K562 (cell line): Measurements from ENCODE around the gene HPGDS. TPM values are rescaled to one million over a fixed set of nuclear protein-coding genes. Genes with fewer than 3 reads are reported as not detected.
"Not testable (repeated sequence)": the region's sequence is repeated elsewhere in the genome, so short reads cannot be mapped to it uniquely, and the experiment has no call there.

ENCODE experiments used
- ATAC-seq: fragments of 200-7000 bp; cut with Tn5 transposase; 3 replicates; pipeline ENCODE4 v1.9.1; 2020; ENCODE audit warnings: moderate library complexity
- BruUV-seq: library from RNA; stranded (reverse); fragments of 400-500 nt; replicated peaks from 2 replicates; lab custom pipeline; 2021; lab: Mats Ljungman, UMichigan
- CTCF ChIA-PET: fragments of 300-600 bp; formaldehyde crosslinking; extraction: SDS; loops from one replicate; lab custom pipeline; 2021; ENCODE audit warnings: low intra/inter-chr PET ratio; lab: Yijun Ruan, JAX
- POLR2A ChIA-PET: fragments of 300-600, 350-650 bp; sonication (Branson Sonifier 250); formaldehyde crosslinking; extraction: SDS; loops from one replicate; lab custom pipeline; 2021; ENCODE audit warnings: antibody characterized with exemption, inconsistent platforms; lab: Yijun Ruan, JAX
- DNase-seq, 4 experiments: peaks; one replicate each; pipeline versions ENCODE4 v3.0.0 to v3.0.0-alpha.2; 2011 to 2018; ENCODE audit warnings: low spot score in 3 of 4, mixed read lengths in 3 of 4; ENCODE audit errors: extremely low read depth in 1 of 4
- FAIRE-seq: peaks from 2 replicates; lab custom pipeline; 2011; peaks lifted over from hg19 to GRCh38; lab: Jason Lieb, UNC
- H2AFZ ChIP-seq: 2 replicates; pipeline ENCODE4 v1.6.0; 2011; ENCODE audit warnings: low read depth, low read length, control low read depth, inconsistent platforms
- H3K27ac ChIP-seq: fragments of 200-600 bp; 3 replicates; pipeline ENCODE4 v1.8.0; 2011; ENCODE audit warnings: low read depth, mild to moderate bottlenecking, control low read depth, inconsistent platforms, low read length, moderate library complexity, mixed read lengths; ENCODE audit errors: extremely low read depth
- H3K27me3 ChIP-seq, 2 experiments: fragments of 300-600 bp in 1 of 2; 2 replicates in 1 of 2; 3 replicates in 1 of 2; pipeline versions ENCODE4 v1.6.0 to v1.8.0; 2011; ENCODE audit warnings: inconsistent platforms in 2 of 2, low read length in 2 of 2, mild to moderate bottlenecking in 1 of 2, mixed read lengths in 1 of 2, moderate library complexity in 1 of 2; ENCODE audit not compliant: control insufficient read depth in 2 of 2, insufficient read depth in 2 of 2
- H3K36me3 ChIP-seq: fragments of 300-600 bp; 3 replicates; pipeline ENCODE4 v1.8.0; 2011; ENCODE audit warnings: mild to moderate bottlenecking, low read length, inconsistent platforms; ENCODE audit not compliant: control insufficient read depth, insufficient read depth
- H3K4me1 ChIP-seq, 2 experiments: fragments of 200-600 bp in 1 of 2; replicated peaks in 1 of 2; 2 replicates in 1 of 2; 3 replicates in 1 of 2; pipeline versions ENCODE4 v1.5.1 to v1.8.0; 2011; ENCODE audit warnings: inconsistent platforms in 2 of 2, low read length in 2 of 2, mild to moderate bottlenecking in 1 of 2, mixed read lengths in 1 of 2, moderate library complexity in 1 of 2; ENCODE audit not compliant: control insufficient read depth in 2 of 2, insufficient read depth in 2 of 2
- H3K4me2 ChIP-seq: 2 replicates; pipeline ENCODE4 v1.6.1; 2011; ENCODE audit warnings: low read length, control low read depth, inconsistent platforms, mixed read lengths; ENCODE audit not compliant: insufficient read depth
- H3K4me3 ChIP-seq: fragments of 200-600 bp; sonication (generic), shearing (Covaris generic); 2 replicates; pipeline ENCODE4 v1.5.1; 2016; ENCODE audit warnings: control low read depth, inconsistent platforms
- H3K79me2 ChIP-seq: fragments of 200-600 bp; 3 replicates; pipeline ENCODE4 v1.8.0; 2011; ENCODE audit warnings: low read length, inconsistent platforms; ENCODE audit not compliant: control insufficient read depth, insufficient read depth
- H3K9ac ChIP-seq, 2 experiments: 2 replicates each; pipeline versions ENCODE4 v1.6.0 to v1.6.1; 2011; ENCODE audit warnings: low read depth in 2 of 2, low read length in 2 of 2, control low read depth in 1 of 2, inconsistent platforms in 1 of 2, mild to moderate bottlenecking in 1 of 2, mixed read lengths in 1 of 2; ENCODE audit not compliant: insufficient read depth in 1 of 2
- H3K9me1 ChIP-seq: one replicate; pipeline ENCODE4 v1.6.0; 2011; ENCODE audit warnings: inconsistent platforms, mild to moderate bottlenecking, low read length, moderate library complexity; ENCODE audit not compliant: control insufficient read depth, insufficient read depth
- H3K9me3 ChIP-seq: replicated peaks from 2 replicates; pipeline ENCODE4 v1.5.1; 2011; ENCODE audit warnings: low read depth, low read length, inconsistent platforms; ENCODE audit not compliant: control insufficient read depth, insufficient read depth
- H4K20me1 ChIP-seq: replicated peaks from 2 replicates; pipeline ENCODE4 v1.6.1; 2011; ENCODE audit warnings: low read length, inconsistent platforms, mixed read lengths; ENCODE audit not compliant: control insufficient read depth, insufficient read depth
- ELF4 ChIP-seq: fragments of 450-650 bp; formaldehyde crosslinking; IDR thresholded peaks from 2 replicates; pipeline ENCODE4 v1.4.0; 2022; ENCODE audit warnings: missing genetic modification characterization
- JUND ChIP-seq, 2 experiments: IDR thresholded peaks; 2 replicates in 1 of 2; 3 replicates in 1 of 2; pipeline ENCODE4 v1.6.1; 2011; ENCODE audit warnings: borderline replicate concordance in 2 of 2, low read depth in 2 of 2, low read length in 2 of 2, improper control_type of control experiment in 1 of 2, missing biosample characterization in 1 of 2, missing genetic modification characterization in 1 of 2, missing genetic modification reagents in 1 of 2
- WGBS: fragments of 100-300 bp; shearing (Covaris generic); methylation state at CpG from one replicate; pipeline ENCODE4 v1.1.6; 2016; ENCODE audit warnings: low coverage, mixed read lengths; ENCODE audit not compliant: insufficient coverage; ENCODE audit errors: missing lambda C conversion rate; 5-methylcytosine and 5-hydroxymethylcytosine counted together
- in situ Hi-C: fragments of 300-500 bp; cut with MboI; formaldehyde crosslinking; loops from 4 replicates; pipeline ENCODE4 v1.15.0; 2018; ENCODE audit warnings: inconsistent platforms, mixed read lengths
- intact Hi-C: fragments of 100-400 bp; cut with micrococcal nuclease; formaldehyde crosslinking; loops from 2 replicates; pipeline ENCODE4 v1.14.2; 2022
- polyA plus RNA-seq, 8 experiments: library from polyadenylated mRNA; depleted of rRNA in 4 of 8; stranded (reverse) in 5 of 8; unstranded in 3 of 8; fragments of >200 nt; fragmentation: Nextera tagmentation in 2 of 8; fragmentation: Illumina TruSeq in 1 of 8; extraction: Ambion mirVana in 2 of 8; extraction: Trizol in 1 of 8; gene quantifications; 2 replicates each; pipeline versions ENCODE4 v1.2.1 to v1.2.3, GENCODE V29; 2011 to 2014; ENCODE audit warnings: inconsistent platforms in 1 of 8, missing spikeins in 1 of 8
- total RNA-seq, 7 experiments: library from RNA; depleted of rRNA in 6 of 7; stranded (reverse); fragments of >200 nt in 6 of 7; fragmentation: Illumina TruSeq in 2 of 7; extraction: Trizol in 2 of 7; gene quantifications; 2 replicates each; pipeline versions ENCODE4 v1.2.1 to v1.2.3, GENCODE V29; 2011 to 2021; ENCODE audit warnings: low replicate concordance in 1 of 7
- TF ChIP-seq, protein P1 (sequence below): sonication (generic); formaldehyde crosslinking; IDR thresholded peaks from 2 replicates; pipeline ENCODE4 v1.8.0; 2023; ENCODE audit warnings: mild to moderate bottlenecking, missing genetic modification reagents

The HPGDS gene
- total and polyA plus RNA-seq, 9 of the 15 experiments (the other 6 are each of a cell fraction or from before 2014, with no cell fraction given), result 0.07 to 0.36 (median 0.14) TPM; not detected in 4

DNA sequence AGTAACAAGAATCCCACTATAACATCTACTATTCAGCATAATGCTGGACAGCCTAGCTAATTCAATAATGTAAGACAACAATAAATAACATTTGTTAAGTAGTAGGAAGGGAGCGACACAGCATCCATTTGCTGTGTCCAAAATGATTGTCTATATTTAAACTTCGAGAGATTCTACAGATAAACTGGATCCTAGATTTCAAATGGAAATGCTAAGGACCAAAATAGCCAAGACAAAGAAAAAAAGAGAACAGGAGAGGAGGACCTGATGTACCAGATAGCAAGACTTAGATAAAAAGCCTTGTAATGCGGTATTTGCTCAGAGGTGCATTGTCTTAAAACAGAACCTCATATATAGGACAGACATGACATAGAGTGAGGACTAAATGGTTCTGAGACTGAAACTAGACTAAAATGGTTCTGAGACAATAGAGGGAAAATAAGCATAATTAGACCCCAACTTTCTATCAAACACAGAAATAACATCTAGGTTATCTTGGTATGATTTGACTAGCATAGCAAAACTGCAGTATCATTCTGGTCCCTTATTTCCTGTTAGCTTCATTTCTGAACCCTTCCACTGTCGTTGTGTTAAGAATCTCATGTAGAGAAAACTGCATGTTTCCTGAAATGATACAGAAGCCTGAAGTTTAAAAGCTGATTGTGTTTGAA lies 3.8 kb downstream of the HPGDS start (continued):
- TF ChIP-seq, protein P1, sequence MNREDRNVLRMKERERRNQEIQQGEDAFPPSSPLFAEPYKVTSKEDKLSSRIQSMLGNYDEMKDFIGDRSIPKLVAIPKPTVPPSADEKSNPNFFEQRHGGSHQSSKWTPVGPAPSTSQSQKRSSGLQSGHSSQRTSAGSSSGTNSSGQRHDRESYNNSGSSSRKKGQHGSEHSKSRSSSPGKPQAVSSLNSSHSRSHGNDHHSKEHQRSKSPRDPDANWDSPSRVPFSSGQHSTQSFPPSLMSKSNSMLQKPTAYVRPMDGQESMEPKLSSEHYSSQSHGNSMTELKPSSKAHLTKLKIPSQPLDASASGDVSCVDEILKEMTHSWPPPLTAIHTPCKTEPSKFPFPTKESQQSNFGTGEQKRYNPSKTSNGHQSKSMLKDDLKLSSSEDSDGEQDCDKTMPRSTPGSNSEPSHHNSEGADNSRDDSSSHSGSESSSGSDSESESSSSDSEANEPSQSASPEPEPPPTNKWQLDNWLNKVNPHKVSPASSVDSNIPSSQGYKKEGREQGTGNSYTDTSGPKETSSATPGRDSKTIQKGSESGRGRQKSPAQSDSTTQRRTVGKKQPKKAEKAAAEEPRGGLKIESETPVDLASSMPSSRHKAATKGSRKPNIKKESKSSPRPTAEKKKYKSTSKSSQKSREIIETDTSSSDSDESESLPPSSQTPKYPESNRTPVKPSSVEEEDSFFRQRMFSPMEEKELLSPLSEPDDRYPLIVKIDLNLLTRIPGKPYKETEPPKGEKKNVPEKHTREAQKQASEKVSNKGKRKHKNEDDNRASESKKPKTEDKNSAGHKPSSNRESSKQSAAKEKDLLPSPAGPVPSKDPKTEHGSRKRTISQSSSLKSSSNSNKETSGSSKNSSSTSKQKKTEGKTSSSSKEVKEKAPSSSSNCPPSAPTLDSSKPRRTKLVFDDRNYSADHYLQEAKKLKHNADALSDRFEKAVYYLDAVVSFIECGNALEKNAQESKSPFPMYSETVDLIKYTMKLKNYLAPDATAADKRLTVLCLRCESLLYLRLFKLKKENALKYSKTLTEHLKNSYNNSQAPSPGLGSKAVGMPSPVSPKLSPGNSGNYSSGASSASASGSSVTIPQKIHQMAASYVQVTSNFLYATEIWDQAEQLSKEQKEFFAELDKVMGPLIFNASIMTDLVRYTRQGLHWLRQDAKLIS, result no peak
- TF ChIP-seq JUND (IDR thresholded peaks at IDR 0.05; ENCODE audit: borderline replicate concordance, low read depth, low read length) (no peak), JUND (tag; IDR thresholded peaks at IDR 0.05; ENCODE audit: borderline replicate concordance, low read depth, low read length) (no peak), ELF4 (CRISPR knock-in tag) (no peak)

DNA sequence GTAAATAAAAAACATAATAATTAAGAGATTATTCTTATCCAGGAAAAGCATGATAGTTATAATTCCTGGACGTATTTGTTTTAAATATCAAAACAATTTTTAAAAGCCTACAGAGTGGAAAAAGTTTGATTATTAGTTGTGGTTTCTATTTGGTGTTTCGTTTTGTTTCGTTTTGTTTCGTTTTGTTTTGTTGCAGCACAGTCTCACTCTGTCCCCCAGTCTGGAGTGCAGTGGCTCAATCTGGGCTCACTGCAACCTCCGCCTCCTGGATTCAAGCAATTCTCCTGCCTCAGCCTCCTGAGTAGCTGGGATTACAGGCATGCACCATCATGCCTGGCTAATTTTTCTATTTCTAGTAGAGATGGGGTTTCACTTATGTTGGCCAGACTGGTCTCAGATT lies 5.8 kb downstream of the HPGDS start:
- in situ Hi-C loops, H3K4me1 ChIP-seq, H3K27me3 ChIP-seq, H4K20me1 ChIP-seq, BruUV-seq, H3K27ac ChIP-seq, H3K9me3 ChIP-seq, intact Hi-C loops, DNase-seq, H3K36me3 ChIP-seq, H3K9ac ChIP-seq, H3K9me1 ChIP-seq, H3K79me2 ChIP-seq, H3K4me3 ChIP-seq, ATAC-seq, FAIRE-seq, CTCF ChIA-PET: not testable (repeated sequence)
- H3K4me2 ChIP-seq, result peak overlapping the region; percentile 4; the same call in 1 of the 2 replicates
- H2AFZ ChIP-seq, result peak overlapping the region; percentile 43
- POLR2A ChIA-PET, result interaction anchor here (0.6 to 0.9 kb wide), 2 partner anchors 11 to 272 kb away, joined by 3 read pairs; no protein-coding TSS in a partner anchor
- 32% methylated on average over 5 of the region's 5 CpGs for WGBS
